SKM-1 (cell line): ENCODE results near the gene CHIT1.

ENCODE experiments used
- DNase-seq: peaks from one replicate; lab custom pipeline; 2025; ENCODE audit not compliant: unreplicated experiment; lab: John Stamatoyannopoulos, UW

The CHIT1 gene

DNA sequence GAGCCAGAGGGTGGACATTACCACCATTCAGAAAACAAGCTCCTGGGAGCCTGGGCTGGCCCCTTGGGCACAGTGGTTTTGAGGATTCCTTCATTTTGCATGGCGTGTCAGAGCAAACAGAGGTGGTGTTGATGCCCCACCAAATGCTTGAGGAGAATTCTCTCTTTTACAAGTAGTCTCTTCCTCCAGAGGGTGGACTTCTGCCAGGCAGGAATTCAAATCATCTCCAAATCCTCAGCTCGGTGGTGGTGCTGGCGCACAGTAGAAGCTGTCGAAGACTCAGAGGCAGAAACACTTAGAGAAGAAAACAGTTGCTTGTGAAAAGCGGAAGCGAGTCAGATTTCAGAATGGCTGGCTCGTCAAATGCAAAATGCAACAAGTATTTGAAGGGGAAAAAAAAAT lies 39.5 kb downstream of the CHIT1 start:
- DNase-seq, result no peak

DNA sequence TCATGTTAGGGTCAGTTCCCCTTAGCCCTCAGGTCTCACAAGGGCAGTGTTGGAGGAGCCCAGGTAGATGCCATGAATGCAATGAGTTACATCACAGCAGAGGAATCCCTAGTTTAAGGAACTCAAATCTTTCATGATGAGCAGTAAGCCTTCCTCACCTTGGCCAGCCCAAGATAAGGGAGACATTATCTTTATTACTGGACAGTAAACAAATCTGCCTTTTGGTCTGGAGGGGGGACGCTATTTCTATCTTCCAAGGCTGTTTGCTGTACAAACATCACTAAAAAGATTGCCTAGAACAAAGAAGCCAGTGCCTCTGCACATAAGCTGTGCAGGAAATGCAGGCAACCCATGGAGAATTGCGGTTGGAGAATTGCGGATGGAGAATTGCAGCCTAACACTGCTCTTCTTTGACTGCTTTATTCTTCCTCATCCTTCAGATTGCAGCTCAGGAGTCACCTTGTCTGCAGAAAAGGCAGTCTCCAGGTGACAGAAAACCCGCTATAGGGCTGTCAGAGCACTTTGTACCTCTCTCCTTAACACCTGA lies 40.7 kb downstream of the CHIT1 start:
- no peak for DNase-seq

DNA sequence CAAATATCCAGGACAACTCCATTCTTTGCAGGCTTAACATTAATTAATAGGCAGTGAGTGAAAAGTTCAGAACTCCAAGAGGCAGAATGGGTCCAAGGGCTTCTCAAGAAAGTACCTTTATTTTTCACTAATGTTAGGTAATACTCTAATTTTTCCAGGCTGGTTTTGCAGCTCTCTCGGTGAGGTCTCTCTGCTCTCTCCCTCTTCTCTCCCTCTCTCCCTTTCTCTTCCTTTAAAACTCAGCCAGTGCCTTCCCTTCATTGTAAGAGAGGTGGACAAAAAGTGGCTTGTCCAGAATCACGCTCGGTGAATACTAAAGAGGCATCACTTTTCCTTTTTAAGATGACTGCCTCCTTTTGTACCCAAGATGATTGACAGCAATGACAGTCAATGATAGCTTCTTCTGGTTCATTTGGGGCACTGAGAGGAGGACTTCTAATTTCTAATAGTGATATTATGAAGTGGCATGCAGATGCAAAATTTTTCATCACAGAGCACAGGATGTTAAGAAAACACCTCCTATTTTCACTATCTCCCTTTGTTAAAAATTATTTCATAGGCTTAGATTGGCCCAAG lies 41.7 kb downstream of the CHIT1 start:
- no peak for DNase-seq

DNA sequence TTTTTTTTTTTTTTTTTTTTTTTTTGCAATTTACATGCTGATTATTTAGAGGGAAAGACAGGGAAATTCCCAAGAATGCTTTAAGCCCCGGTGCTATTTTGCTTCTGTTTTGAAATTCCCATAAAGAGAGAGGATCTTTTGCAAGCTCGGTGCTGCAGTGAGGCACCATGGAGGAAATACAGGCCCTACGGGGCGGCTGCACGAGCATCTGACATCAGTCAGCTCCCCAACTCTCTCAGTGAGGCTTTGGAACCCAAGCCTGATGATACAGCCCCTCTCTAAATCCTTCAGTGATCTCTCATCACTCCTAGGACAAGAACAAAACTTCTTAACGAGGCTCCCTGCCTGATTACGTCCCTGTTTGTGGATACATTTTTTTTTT lies 42.2 kb downstream of the CHIT1 start:
- DNase-seq, result no peak

DNA sequence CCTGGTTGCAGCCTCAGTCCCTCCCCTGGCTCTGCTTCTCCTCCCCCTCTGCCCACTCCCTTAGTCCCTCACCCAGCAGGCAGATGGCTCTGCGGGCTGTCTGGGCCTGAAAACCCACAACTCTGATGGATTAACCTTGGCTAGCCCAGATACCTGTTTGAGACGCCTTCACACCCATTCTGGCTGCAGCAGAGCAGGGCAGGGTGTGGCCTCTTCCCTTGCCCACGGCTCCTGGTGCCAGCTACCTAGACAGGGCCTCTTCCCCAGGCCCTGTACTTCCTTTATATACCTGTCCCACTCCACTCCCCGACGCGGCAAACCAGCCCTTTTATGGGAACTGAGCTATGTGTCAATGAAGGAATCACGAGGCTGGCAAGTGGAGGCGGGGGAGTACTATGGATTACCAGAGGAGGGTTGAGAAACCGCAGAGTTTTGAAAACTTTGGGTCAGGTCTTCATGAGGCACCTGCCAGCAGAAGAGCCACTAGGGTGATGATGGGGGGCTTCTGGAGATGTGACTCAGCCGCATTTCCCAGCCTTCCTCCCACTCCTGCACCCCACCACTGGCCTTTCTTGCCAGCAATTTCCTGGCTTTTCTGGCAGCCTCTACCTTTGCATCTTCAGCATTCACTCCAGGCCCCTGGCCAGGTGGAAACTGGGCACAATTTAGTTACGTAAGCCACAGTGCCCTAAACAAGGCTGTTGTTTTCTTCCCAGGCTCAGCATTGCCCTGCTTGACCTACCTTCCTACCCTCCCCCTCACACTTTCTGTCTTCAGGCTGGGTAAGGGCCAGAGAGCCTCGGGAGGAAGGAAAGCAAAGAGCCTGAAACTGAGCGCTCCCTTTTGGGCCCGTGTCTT lies 42.8 kb downstream of the CHIT1 start, which contains the start of gene CHI3L1:
Gene CHI3L1, minus strand, starts transcription at position 259 of the 858 bp plus-strand sequence. Its CDS starts 81 bp downstream, at position 178.
- peak; percentile 95 for DNase-seq

DNA sequence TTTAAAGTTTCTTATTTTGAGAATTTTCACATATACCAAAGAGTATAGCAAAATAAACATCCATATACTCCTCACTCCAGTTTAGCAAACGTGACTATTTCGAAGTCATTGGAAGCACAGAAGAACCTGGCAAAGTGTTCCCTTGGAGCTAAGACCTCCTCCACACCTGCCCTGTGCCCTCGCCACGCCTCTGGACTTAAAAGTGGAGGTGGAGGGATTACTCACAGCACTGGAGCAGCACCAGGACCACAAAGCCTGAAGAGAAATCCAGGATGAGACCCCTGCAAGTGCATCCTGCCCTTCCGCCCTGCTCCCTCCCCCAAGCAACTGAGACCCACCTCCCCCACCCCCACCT lies 43.4 kb downstream of the CHIT1 start:
- no peak for DNase-seq

DNA sequence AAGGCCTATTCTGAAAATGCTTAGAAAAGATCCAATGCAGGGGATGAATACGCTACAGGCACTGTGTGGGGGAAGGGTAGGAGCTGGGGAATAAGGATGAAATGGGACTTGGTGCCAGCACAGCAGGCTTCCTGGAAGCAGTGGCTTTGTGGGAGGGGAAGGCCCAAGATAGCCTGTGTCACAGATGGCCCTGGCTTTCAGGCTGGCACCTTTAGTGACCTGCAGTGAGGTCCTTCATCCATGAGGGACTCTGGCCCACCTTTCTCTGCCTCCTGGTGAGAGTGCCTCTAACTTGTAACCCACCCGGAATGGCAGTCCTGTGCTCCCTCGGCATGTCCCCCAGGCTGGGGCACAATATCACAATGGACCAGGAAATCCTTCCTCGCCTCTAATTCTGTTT lies 43.9 kb downstream of the CHIT1 start:
- no peak for DNase-seq

DNA sequence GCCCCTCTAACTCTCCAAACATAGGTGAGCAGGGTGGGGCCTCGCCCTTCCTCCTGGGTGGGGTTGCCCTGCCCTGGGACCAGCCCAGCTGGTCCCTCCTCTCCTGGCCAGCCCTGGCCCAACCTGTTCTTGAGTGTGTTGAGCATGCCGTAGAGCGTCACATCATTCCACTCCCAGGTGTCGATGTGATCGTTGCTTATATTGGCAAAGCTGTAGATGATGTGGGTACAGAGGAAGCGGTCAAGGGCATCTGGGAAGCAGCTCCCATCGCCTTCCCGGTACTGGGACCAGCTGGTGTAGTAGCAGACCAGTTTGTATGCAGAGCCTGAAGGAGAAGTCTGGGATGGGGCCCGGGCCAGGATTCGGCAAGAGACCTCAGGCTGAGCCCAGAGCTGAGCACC lies 44.4 kb downstream of the CHIT1 start:
- DNase-seq, result no peak

DNA sequence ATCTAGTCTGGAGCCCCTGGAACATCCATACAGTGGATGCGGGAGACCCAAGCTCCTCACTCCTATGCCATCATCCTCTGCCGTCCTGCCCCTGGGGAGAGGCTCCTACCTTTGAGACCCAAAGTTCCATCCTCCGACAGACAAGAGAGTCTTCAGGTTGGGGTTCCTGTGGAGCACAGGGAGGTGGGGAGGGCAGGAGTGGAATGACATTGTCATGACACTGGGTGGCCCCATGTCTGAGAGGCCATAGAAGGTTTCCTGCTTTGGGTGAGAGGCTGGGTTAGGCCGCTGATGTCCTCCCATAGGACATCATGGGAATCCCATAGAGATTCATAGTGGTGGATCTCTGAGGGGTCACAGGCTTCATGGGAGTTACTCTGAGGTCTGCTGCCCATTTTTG lies 45.0 kb downstream of the CHIT1 start:
- DNase-seq, result no peak

DNA sequence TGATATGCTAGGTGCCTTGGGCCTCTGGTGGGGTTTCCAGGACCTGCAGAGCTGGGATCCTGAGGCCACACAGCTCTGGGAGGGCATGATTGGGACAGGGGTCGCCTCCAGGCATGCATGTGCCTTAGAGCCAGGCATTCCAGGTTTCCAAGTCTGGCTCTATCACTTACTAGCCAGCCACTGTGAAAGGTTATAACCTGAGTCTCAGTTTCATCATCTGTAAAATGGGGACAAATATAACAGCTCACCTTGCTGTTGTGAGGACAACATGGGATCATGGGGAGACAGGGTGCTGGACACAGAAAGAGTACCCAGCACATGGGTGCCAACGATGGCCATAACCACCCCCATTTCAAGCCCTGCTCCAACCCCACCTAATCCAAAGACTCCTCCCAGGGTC lies 45.6 kb downstream of the CHIT1 start:
- DNase-seq, result no peak

DNA sequence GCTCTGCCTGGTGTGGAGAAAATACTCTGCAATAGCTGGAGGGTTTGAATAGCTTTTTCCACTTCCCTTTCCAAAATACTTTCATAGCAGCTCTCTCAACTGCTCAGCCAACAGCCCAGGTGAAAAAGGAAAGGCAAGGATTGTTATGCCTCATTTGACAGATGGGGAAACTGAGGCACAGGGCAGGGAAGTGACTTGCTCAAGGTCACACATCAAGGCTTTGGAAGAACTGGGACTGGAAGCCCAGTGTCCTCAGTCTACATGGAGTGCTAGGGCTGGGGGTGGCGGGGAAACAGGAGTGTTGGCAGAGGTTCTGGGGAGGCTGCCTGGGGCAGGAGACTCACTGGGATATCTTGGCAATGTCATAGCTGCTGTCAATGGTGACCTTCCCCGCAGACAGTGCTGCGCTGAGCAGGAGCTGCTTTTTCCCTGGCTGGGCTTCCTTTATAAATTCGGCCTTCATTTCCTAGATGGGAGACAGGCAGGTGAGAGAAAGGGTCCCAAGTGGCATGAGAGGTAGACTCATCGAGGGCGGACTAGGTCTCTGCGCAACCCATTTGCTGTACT lies 47.0 kb downstream of the CHIT1 start:
- DNase-seq, result no peak

DNA sequence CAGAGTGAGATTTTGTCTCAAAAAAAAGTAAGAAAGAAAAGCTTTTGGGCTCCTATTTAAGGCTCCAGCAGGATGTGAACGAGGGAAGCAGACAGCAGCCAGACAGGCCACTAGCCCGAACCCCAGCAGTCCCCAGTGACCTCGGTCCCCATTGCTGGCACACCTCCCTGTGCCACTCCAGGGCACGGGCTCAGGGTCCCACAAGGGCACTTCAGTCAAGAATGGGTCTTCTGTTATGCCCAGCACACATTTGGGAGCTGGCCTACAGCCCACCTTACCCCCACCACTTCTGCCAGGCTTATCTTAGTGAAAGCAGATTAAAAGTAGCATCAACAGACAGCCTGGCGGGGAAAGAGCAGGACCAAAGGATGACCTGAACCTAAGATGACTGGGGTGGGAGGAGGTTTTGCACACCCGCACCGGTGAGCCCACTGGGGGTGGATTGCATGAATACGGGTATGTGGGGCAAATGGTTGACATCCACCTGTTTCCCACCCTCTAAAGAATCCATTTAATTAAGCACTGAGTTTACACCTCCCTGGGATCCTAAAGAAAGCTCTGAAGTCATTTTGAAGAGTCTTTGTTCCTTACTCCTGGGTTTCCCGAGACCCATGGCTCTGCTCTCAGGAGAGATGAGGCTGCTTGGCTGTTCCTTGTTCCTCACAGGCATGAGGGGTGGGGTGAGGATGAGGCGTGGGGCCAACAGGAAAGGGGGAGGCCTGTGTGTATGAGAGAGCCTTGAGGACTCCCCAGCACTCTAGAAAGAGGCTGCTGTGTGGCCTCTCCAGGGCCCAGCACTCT lies 47.7 kb downstream of the CHIT1 start:
- DNase-seq, result no peak

DNA sequence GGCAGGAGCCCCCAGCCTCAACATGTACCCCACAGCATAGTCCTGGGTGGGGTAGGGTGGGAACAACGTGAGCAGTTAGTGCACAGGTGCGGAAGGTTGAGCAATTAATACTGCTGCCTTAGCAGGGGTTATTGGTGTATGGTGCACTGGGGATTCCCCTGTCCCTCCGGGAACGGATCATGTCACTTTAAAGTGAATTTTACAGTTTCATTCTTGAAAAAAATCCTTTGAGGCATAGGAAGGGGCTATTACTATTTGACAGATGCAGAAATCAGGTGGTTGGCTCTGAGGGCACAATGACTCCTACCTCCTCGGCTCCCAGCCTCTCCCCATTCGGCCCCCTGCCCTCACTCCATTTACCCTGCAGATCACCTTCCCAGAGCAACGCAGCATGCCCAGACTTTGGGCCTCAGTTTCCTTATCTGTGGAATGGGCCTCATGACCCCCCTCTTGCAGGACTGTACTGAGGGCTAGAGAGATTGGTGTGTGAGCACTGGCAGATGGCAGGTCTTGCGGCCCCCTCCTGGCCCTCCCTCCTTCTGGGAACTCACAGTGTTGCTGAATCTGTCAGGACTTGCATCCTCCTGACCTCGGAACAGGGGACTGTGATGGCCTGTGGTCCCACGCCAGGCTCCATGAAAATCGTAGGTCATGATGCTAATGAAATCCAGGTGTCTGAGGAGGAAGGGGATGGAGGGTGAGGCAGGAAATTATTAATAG lies 48.7 kb downstream of the CHIT1 start:
- no peak for DNase-seq

DNA sequence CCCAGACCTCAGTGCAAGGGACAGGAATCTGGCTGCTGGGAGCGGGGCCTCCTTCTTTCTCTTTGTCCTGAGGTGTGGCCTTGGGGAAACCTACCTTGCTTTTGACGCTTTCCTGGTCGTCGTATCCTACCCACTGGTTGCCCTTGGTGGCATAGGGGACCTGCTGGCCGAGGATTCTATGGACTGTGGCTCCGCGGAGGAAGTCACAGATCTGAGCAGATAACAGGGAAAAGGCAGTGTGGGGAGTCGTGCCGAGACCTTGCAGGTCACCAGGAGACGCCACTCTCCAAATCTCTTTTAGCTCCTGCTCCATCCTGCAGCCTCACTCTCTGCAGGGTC lies 49.8 kb downstream of the CHIT1 start:
- no peak for DNase-seq

DNA sequence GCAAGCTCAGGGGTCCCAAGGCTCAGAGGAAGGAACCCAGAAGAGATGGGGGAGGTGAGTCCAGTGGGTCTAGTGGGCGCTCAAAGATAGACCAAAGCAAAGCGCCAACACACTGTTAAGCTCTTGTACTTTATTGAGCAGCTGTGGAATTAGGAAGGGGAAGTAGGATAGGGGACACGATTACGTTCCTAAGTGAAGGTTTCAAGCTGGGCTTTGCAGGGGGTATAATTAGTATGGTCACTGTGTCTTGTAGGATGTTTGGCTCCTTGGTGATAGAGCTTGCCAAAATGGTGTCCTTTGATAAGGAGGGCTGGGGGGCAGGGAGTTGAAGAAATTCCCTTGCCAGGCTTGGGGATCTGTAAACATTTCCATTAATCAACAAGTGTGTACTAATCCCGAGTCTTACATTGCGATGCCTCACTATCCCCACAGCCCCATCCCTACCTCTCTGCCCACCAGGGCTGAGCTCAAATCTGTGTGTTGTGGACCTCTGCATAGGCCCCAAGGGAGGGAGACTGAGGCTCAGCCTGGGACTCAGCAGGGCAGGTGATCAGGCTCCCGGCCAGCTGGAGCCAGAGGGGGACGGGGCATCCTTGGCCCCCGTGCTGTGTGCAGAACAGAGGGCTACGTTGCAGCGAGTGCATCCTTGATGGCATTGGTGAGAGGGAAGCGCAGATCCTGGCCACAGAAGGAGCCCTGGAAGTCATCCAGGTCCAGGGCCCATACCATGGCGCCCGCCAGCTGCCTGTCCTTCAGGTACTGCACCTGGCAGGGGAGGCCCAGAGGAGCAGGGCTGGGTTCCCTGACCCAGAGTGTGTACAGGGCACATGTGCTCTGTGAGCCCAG lies 50.4 kb downstream of the CHIT1 start:
- no peak for DNase-seq

DNA sequence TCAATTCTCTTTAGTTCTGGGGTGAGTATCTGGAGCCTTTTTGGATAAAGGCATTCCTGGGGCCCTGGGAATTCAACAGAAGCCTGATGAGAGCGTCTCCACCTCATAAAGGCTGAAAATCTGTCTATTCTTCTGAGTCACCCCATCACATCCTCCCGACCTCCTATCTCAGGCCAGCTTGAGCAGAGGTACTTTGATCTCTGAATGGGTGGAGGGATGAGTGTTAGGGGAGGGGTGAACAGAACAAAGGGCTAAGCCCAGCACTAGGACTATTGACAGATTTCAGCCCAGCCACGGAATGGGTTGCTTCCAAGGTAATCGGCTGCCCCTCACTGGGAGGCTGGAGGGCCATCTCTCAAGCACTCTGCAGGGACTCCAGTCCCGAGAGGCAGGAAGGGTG lies 51.4 kb downstream of the CHIT1 start:
- no peak for DNase-seq

DNA sequence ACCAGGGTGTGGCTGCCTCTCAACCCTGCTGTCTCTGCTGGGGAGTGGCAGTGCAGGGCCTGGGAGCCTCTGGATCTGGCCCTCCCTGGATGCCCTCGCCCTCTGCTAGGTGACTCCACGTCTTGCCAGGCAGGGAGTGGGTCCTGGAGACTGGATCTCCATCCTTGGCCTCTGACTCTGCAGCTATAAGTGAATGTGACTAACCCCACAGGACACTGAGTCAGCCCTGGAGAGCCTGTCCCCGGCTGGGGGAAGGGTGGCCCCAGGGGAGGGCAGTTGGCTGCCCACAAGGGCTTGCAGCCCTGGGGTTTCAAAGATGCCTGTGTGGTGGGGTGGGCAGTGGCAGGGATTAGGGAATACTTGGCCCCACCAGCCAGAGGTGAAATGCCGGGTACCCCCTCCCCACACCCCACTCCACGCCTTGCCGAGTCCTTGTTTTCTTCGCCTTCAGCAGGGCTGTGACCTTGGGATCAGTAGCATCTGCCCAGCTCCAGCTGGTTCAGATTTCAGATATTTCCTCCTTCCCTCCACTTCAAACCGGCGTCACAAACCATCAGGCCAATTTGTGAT lies 51.9 kb downstream of the CHIT1 start:
- no peak for DNase-seq

DNA sequence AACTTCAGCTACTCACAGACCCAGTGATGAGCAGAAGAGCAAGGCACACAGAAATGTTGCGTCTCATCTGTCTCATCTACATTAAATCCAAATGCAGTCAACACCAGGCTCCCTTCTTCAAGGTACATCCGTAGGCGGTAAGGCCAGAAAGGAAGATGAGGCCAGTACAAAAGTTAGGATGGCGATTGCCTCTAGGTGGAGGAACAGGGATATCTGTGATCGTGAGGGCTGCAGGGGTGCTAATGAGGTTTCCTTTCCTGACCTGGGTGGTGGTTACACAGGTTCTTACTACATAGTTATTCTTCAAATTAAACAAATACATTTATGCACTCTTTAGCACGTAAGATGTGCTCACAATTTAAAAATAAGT lies 52.5 kb downstream of the CHIT1 start:
- no peak for DNase-seq

DNA sequence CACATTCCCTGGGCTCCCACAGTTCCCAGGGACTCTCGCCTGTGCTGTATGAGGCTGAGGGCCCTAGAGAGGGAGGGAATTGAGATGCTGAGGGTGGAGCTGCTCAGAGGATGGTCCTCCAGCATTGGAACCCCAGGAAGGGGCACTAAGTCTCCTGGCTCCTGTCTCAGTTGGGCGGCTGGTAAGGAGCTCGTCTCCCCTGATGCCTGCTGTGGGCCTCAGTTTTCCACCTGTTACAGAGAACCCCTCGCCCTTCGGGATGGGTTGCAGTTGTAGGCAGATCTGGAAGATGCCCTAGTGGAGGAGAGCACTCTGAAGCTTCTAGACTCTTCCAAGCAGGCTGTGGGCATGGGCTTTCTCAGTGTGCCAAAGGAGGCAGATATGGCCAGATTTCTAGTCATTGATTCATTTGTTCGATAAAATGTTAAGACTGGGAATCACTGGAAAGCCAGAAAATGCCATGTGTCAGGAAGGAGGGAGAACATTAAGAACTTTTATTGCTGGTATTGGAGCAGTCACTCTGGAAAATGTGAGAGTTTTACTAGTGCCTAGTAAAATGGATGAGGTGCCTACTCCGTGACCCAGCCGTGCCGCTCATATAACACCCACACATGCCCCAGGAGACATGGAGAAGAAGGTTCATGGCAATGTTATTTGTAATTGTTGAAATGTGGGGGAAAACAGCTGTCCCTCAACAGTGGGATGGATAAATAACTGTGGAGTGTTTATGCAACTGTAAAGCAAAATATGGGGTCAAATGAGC lies 53.0 kb downstream of the CHIT1 start:
- no peak for DNase-seq
